Measurements from ENCODE around the gene RFXAP.

- TF ChIP-seq, protein P1, sequence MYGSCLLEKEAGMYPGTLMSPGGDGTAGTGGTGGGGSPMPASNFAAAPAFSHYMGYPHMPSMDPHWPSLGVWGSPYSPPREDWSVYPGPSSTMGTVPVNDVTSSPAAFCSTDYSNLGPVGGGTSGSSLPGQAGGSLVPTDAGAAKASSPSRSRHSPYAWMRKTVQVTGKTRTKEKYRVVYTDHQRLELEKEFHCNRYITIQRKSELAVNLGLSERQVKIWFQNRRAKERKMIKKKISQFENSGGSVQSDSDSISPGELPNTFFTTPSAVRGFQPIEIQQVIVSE (CRISPR knock-in tag; IDR thresholded peaks at IDR 0.05; ENCODE audit: borderline replicate concordance) = no peak
- no peak for TF ChIP-seq SP1 (CRISPR knock-in tag; conservative IDR thresholded peaks at IDR 0.05)
- no peak for TF ChIP-seq CTCF (IDR thresholded peaks at IDR 0.05)
- no peak for TF ChIP-seq GTF2I (CRISPR knock-in tag; conservative IDR thresholded peaks at IDR 0.05)
- TF ChIP-seq CREB1 (CRISPR knock-in tag; IDR thresholded peaks at IDR 0.05) = no peak
- no peak for TF ChIP-seq PRDM15 (CRISPR knock-in tag; IDR thresholded peaks at IDR 0.05)
- TF ChIP-seq, protein P2, sequence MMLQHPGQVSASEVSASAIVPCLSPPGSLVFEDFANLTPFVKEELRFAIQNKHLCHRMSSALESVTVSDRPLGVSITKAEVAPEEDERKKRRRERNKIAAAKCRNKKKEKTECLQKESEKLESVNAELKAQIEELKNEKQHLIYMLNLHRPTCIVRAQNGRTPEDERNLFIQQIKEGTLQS (CRISPR knock-in tag; conservative IDR thresholded peaks at IDR 0.05) = no peak
- TF ChIP-seq ZNF121 (CRISPR knock-in tag; IDR thresholded peaks at IDR 0.05) = no peak
- TF ChIP-seq ZMAT4 (CRISPR knock-in tag; IDR thresholded peaks at IDR 0.05) = no peak
- TF ChIP-seq JUN (CRISPR knock-in tag; IDR thresholded peaks at IDR 0.05) = no peak
- TF ChIP-seq CBFB (CRISPR knock-in tag; IDR thresholded peaks at IDR 0.05; ENCODE audit: low read depth) = no peak
- TF ChIP-seq NR3C1 (CRISPR knock-in tag; conservative IDR thresholded peaks at IDR 0.05; ENCODE audit: low read depth) = no peak
- no peak for TF ChIP-seq ZNF281 (CRISPR knock-in tag; IDR thresholded peaks at IDR 0.05)
Measured at GRCh38 chr13:36794706-36795105, 24.3 kb upstream of the RFXAP start.
